ENCODE results near the gene MILR1.

GRCh38 chr17:64504769-64505339 lies 55.9 kb downstream of the MILR1 start:
- TF ChIP-seq JAZF1 (CRISPR knock-in tag; IDR thresholded peaks at IDR 0.05) (no peak), ATF1 (CRISPR knock-in tag; IDR thresholded peaks at IDR 0.05) (no peak), CTCF (IDR thresholded peaks at IDR 0.05) (no peak), SMAD3 (CRISPR knock-in tag; IDR thresholded peaks at IDR 0.05; ENCODE audit: borderline replicate concordance) (no peak), MAX (CRISPR knock-in tag; IDR thresholded peaks at IDR 0.05) (no peak), ATF2 (CRISPR knock-in tag; IDR thresholded peaks at IDR 0.05; ENCODE audit: borderline replicate concordance, low read depth) (no peak)
- TF ChIP-seq, protein P1, sequence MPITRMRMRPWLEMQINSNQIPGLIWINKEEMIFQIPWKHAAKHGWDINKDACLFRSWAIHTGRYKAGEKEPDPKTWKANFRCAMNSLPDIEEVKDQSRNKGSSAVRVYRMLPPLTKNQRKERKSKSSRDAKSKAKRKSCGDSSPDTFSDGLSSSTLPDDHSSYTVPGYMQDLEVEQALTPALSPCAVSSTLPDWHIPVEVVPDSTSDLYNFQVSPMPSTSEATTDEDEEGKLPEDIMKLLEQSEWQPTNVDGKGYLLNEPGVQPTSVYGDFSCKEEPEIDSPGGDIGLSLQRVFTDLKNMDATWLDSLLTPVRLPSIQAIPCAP (CRISPR knock-in tag; IDR thresholded peaks at IDR 0.05), result no peak
